HG03571 (cell line): Measurements from ENCODE around the gene DNAJC18.
"Not testable (repeated sequence)": the region's sequence is repeated elsewhere in the genome, so short reads cannot be mapped to it uniquely, and the experiment has no call there.

ENCODE experiments used
- ATAC-seq: cut with Tn5 transposase; IDR thresholded peaks from one replicate; pipeline ENCODE4 v1.9.1; 2021; ENCODE audit not compliant: unreplicated experiment

The DNAJC18 gene

GRCh38 chr5:139389701-139390638 lies 49.4 kb downstream of the DNAJC18 start, which contains the start of gene MZB1:
Gene MZB1, minus strand, starts transcription at chr5:139389913. Its CDS starts 57 bp downstream, at chr5:139389856.
- peak; percentile 39 for ATAC-seq

GRCh38 chr5:139388198-139388821 lies 51.0 kb downstream of the DNAJC18 start:
- ATAC-seq, result no peak

GRCh38 chr5:139387611-139388197 lies 51.6 kb downstream of the DNAJC18 start:
- no peak for ATAC-seq

GRCh38 chr5:139386956-139387355 lies 52.4 kb downstream of the DNAJC18 start:
- not testable (repeated sequence) for ATAC-seq

- no peak for ATAC-seq
Observed at GRCh38 chr5:139386050-139386438, 53.3 kb downstream of the DNAJC18 start.

GRCh38 chr5:139385061-139386049 lies 54.0 kb downstream of the DNAJC18 start:
- ATAC-seq, result no peak

GRCh38 chr5:139384591-139385051 lies 54.7 kb downstream of the DNAJC18 start:
- no peak for ATAC-seq

GRCh38 chr5:139383993-139384590 lies 55.2 kb downstream of the DNAJC18 start:
- no peak for ATAC-seq

GRCh38 chr5:139383275-139383992 lies 55.9 kb downstream of the DNAJC18 start, which contains the start of gene SLC23A1:
Gene SLC23A1, minus strand, starts transcription at chr5:139383297. Its CDS starts 44 bp downstream, at chr5:139383253.
- ATAC-seq, result no peak

GRCh38 chr5:139382807-139383206 lies 56.5 kb downstream of the DNAJC18 start:
- no peak for ATAC-seq

GRCh38 chr5:139381837-139382761 lies 57.2 kb downstream of the DNAJC18 start:
- ATAC-seq, result no peak

- no peak for ATAC-seq
Observed at GRCh38 chr5:139379626-139380449, 59.5 kb downstream of the DNAJC18 start.

- no peak for ATAC-seq
Observed at GRCh38 chr5:139378941-139379361, 60.4 kb downstream of the DNAJC18 start.

- no peak for ATAC-seq
Observed at GRCh38 chr5:139378101-139378825, 61.1 kb downstream of the DNAJC18 start.

GRCh38 chr5:139377226-139377625 lies 62.1 kb downstream of the DNAJC18 start:
- ATAC-seq, result no peak

GRCh38 chr5:139376364-139376763 lies 63.0 kb downstream of the DNAJC18 start:
- ATAC-seq, result no peak

- no peak for ATAC-seq
Observed at GRCh38 chr5:139374909-139375308, 64.4 kb downstream of the DNAJC18 start.
